Mesendoderm (in vitro differentiated cells): ENCODE data around the gene S100A7.
"Not testable (repeated sequence)": the region's sequence is repeated elsewhere in the genome, so short reads cannot be mapped to it uniquely, and the experiment has no call there.

Experiments
- DNase-seq: peaks from one replicate; pipeline ENCODE4 v3.0.0; 2013
- H2AK5ac ChIP-seq: 2 replicates; pipeline ENCODE4 v1.6.1; 2013; ENCODE audit warnings: low read length, inconsistent platforms
- H2BK120ac ChIP-seq: 2 replicates; pipeline ENCODE4 v1.6.1; 2013; ENCODE audit warnings: low read depth, mild to moderate bottlenecking, low read length, moderate library complexity, mixed read lengths
- H2BK15ac ChIP-seq: replicated peaks from 2 replicates; pipeline ENCODE4 v1.6.1; 2013; ENCODE audit warnings: low read depth, mild to moderate bottlenecking, moderate library complexity
- H2BK5ac ChIP-seq: 2 replicates; pipeline ENCODE4 v1.6.1; 2013; ENCODE audit warnings: low read length, inconsistent platforms
- H3K18ac ChIP-seq: 2 replicates; pipeline ENCODE4 v1.6.1; 2013; ENCODE audit warnings: mild to moderate bottlenecking, low read length, mixed read lengths
- H3K23ac ChIP-seq: one replicate; pipeline ENCODE4 v1.6.1; 2013; ENCODE audit warnings: low read length
- H3K27ac ChIP-seq: 2 replicates; pipeline ENCODE4 v1.5.1; 2013; ENCODE audit warnings: low read depth, mild to moderate bottlenecking, inconsistent platforms, low read length, moderate library complexity
- H3K27me3 ChIP-seq: 2 replicates; pipeline ENCODE4 v1.6.1; 2013; ENCODE audit warnings: low read length, control low read depth, mild to moderate bottlenecking, inconsistent platforms; ENCODE audit not compliant: insufficient read depth, poor library complexity
- H3K36me3 ChIP-seq: 2 replicates; pipeline ENCODE4 v1.6.1; 2013; ENCODE audit warnings: low read length, inconsistent platforms; ENCODE audit not compliant: control insufficient read depth, insufficient read depth
- H3K4ac ChIP-seq: one replicate; pipeline ENCODE4 v1.6.1; 2013; ENCODE audit warnings: low read depth, mild to moderate bottlenecking, low read length, moderate library complexity
- H3K4me1 ChIP-seq: 2 replicates; pipeline ENCODE4 v1.6.1; 2013; ENCODE audit warnings: low read depth, low read length, inconsistent platforms; ENCODE audit not compliant: control insufficient read depth
- H3K4me2 ChIP-seq: 2 replicates; pipeline ENCODE4 v1.6.1; 2013; ENCODE audit warnings: low read length
- H3K4me3 ChIP-seq: 2 replicates; pipeline ENCODE4 v1.5.1; 2013; ENCODE audit warnings: mild to moderate bottlenecking, low read length
- H3K56ac ChIP-seq: one replicate; pipeline ENCODE4 v1.6.1; 2013; ENCODE audit warnings: low read length
- H3K79me1 ChIP-seq: 2 replicates; pipeline ENCODE4 v1.6.1; 2013; ENCODE audit warnings: low read length, inconsistent platforms
- H3K79me2 ChIP-seq: 2 replicates; pipeline ENCODE4 v1.6.1; 2013; ENCODE audit warnings: mild to moderate bottlenecking, low read length; ENCODE audit not compliant: control insufficient read depth, insufficient read depth
- H3K9ac ChIP-seq: 2 replicates; pipeline ENCODE4 v1.6.1; 2013; ENCODE audit warnings: low read length, inconsistent platforms
- H4K5ac ChIP-seq: one replicate; pipeline ENCODE4 v1.6.1; 2013; ENCODE audit warnings: low read length
- H4K8ac ChIP-seq: one replicate; pipeline ENCODE4 v1.6.1; 2013; ENCODE audit warnings: low read depth, mild to moderate bottlenecking, control low read depth, low read length, moderate library complexity
- WGBS: extraction: QIAGEN DNeasy Blood & Tissue Kit; methylation state at CpG from one replicate; pipeline ENCODE4 v1.1.7; 2013; ENCODE audit warnings: low lambda C conversion rate, missing lambda C conversion rate; ENCODE audit not compliant: insufficient coverage; ENCODE audit errors: extremely low coverage; 5-methylcytosine and 5-hydroxymethylcytosine counted together

The S100A7 gene

DNA sequence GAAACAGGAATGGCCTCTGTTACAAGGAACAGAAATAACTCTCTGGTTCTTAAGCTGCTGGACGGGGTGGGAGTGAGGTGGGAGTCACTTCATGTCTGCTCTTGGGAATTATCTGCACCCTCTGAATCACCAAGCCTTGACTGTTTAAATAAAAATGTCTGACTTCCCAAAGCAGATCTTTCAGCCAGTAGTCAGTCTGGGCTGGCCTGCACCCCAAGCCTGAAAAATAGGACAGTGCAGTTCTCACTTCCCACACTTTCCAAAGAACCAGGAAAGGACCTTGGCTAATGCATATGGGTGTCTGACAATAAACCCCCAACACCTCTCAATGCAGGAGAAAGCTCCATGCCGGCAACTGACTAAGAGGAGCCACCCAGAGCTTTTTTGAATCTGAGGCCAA lies 796 bp downstream of the S100A7 start:
- no peak overlapping the region for H3K4me3 ChIP-seq
- no peak overlapping the region for H3K18ac ChIP-seq
- H3K79me2 ChIP-seq, result no peaks in the 10 kb centered on the region
- no peak overlapping the region for H2BK15ac ChIP-seq
- H3K4me2 ChIP-seq, result no peak overlapping the region
- no peak overlapping the region for H2BK120ac ChIP-seq
- H3K9ac ChIP-seq, result no peak overlapping the region
- H3K79me1 ChIP-seq, result no peaks in the 10 kb centered on the region
- H3K27ac ChIP-seq, result no peak overlapping the region
- H4K8ac ChIP-seq, result no peak overlapping the region
- no peaks in the 10 kb centered on the region for H3K36me3 ChIP-seq
- no peak overlapping the region for H3K23ac ChIP-seq
- no peak overlapping the region for H3K4ac ChIP-seq
- H3K56ac ChIP-seq, result no peak overlapping the region
- no peak overlapping the region for H4K5ac ChIP-seq
- no peak overlapping the region for H2AK5ac ChIP-seq
- DNase-seq, result no peak
- no peaks in the 10 kb centered on the region for H3K4me1 ChIP-seq
- no CpG with 5 or more reads among the region's 2 CpGs for WGBS
- H2BK5ac ChIP-seq, result no peak overlapping the region
- no peaks in the 10 kb centered on the region for H3K27me3 ChIP-seq

DNA sequence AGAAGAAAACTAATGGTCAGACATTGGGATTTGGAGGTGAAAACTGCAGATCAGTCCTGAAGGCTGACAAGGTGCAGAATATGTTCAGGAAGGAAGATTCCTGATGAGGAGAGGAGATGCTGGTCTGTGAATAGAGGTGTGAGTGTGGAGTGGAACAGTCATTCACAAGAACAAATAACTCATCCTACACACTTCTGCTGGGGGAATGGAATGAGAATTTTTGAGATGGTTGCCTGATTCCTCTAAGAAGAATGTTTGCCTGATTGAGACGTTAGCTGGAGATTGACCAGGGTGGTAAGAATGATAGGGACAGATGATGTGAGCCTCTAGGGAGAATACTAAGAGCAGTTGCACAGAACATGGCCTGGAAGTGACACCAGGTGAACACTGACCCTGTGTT lies 4.1 kb downstream of the S100A7 start:
- WGBS, result no CpG with 5 or more reads among the region's 1 CpG
- H3K36me3 ChIP-seq, result no peaks in the 10 kb centered on the region

GRCh38 chr1:153448851-153449250 lies 11.6 kb downstream of the S100A7 start:
- H3K27ac ChIP-seq, H2BK15ac ChIP-seq, H3K4me1 ChIP-seq, H2BK5ac ChIP-seq, H3K27me3 ChIP-seq, H3K9ac ChIP-seq, H3K4ac ChIP-seq, H2BK120ac ChIP-seq, H3K56ac ChIP-seq, H3K4me2 ChIP-seq, H3K36me3 ChIP-seq, H2AK5ac ChIP-seq, H3K4me3 ChIP-seq, H3K23ac ChIP-seq, H3K79me1 ChIP-seq, H4K8ac ChIP-seq, H3K18ac ChIP-seq, DNase-seq, H4K5ac ChIP-seq, H3K79me2 ChIP-seq: not testable (repeated sequence)
- WGBS, result no CpG with 5 or more reads among the region's 4 CpGs

More for the DNA sequence above, 4.1 kb downstream of the S100A7 start:
- Histone ChIP-seq H2AK5ac (no peak overlapping the region), H3K27me3 (no peaks in the 10 kb centered on the region), H2BK15ac (no peak overlapping the region), H3K56ac (no peak overlapping the region), H3K4me2 (no peak overlapping the region), H3K79me1 (no peaks in the 10 kb centered on the region), H3K9ac (no peak overlapping the region), H3K79me2 (no peaks in the 10 kb centered on the region), H2BK120ac (no peak overlapping the region), H3K27ac (no peak overlapping the region), H4K5ac (no peak overlapping the region), H2BK5ac (no peak overlapping the region), H3K4me1 (no peaks in the 10 kb centered on the region), H4K8ac (no peak overlapping the region), H3K4me3 (no peak overlapping the region), H3K23ac (no peak overlapping the region), H3K18ac (no peak overlapping the region), H3K4ac (no peak overlapping the region)
- no peak for DNase-seq

DNA sequence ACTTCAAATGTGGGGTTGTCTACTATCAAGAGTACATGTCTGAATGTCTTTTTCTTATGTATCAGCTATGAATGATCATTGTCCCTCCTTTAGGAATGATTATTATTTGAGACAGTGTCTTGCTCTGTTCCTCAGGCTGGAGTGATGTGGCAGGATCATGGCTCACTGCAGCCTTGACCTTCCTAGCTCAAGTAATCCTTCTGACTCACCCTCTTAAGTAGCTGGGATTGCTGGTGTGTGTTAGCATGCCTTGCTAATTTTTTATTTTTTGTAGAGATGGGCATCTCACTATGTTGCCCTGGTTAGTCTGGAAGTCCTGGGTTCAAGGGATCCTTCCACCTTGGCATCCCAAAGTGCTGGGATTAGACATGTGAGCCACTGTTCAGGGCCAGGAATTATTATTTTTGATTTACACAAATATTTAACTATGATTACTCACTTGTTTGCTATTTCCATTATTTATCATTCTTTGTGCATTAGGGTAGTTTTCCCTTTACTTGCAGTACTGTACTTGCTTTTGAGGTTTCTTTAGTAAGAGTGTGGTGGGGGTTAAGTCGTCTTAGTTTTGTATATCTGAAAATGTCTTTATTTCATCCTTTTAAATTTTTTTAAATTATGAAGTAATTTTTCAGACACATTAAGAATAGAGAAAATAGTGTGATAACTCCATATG lies 12.8 kb downstream of the S100A7 start:
- Histone ChIP-seq H3K18ac (no peak overlapping the region), H3K79me2 (no peaks in the 10 kb centered on the region), H3K56ac (no peak overlapping the region), H2BK15ac (no peak overlapping the region), H3K9ac (no peak overlapping the region), H4K5ac (no peak overlapping the region), H3K4ac (no peak overlapping the region), H3K23ac (no peak overlapping the region), H3K36me3 (no peaks in the 10 kb centered on the region), H3K4me1 (no peaks in the 10 kb centered on the region), H3K27me3 (no peaks in the 10 kb centered on the region), H2BK120ac (no peak overlapping the region), H3K4me3 (no peak overlapping the region), H3K79me1 (no peaks in the 10 kb centered on the region), H3K27ac (no peak overlapping the region), H3K4me2 (no peak overlapping the region), H2BK5ac (no peak overlapping the region), H2AK5ac (no peak overlapping the region), H4K8ac (no peak overlapping the region)
- no CpG with 5 or more reads among the region's 1 CpG for WGBS
- no peak for DNase-seq

DNA sequence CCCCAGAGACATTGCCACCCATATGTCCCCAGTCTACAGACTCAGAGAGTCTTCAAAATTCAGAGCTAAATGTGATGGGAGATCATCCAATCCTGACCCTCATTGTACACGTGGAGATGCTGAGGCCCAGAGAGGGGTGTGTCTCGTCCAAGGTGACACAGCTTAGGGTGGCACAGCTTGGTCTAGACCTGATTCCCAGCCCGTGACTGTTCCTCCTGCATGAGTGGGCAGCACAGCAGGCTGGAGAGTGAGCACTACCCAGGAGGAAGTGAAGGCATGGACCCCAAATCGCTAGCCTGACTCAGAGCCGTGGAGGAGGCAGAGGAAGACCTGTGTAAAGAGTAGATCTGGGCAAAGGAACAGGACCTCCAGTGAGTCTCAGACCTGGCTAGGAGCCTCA lies 16.4 kb downstream of the S100A7 start:
- Histone ChIP-seq H3K4me2 (no peak overlapping the region), H3K23ac (no peak overlapping the region), H3K79me1 (no peaks in the 10 kb centered on the region), H3K36me3 (no peaks in the 10 kb centered on the region), H3K9ac (no peak overlapping the region), H3K4me1 (no peaks in the 10 kb centered on the region), H4K5ac (no peak overlapping the region), H2AK5ac (no peak overlapping the region), H2BK5ac (no peak overlapping the region), H2BK15ac (no peak overlapping the region), H3K18ac (no peak overlapping the region), H2BK120ac (no peak overlapping the region), H3K79me2 (no peaks in the 10 kb centered on the region), H3K56ac (no peak overlapping the region), H3K4me3 (no peak overlapping the region), H3K27ac (no peak overlapping the region), H4K8ac (no peak overlapping the region), H3K27me3 (no peaks in the 10 kb centered on the region), H3K4ac (no peak overlapping the region)
- no CpG with 5 or more reads among the region's 5 CpGs for WGBS
- DNase-seq, result no peak

DNA sequence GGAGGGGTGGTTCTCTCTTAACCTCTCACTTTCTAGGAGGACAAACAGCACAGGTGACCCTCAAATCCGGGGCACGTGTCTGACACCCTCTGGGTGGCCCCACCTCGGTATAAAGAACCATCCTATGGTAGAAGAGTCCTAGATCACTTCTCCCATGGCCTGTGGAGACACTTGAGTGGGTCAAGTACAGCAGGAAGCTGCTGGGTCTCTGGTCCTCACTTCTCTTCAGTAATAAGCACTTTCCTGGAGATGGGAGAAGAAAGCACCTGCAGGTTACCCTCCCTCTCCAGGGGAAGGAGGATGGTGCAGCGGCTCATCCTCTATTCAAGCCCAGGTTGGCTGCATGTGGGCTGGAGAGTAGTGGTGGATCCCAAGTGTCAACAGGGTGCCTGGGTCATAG lies 17.0 kb downstream of the S100A7 start:
- no peak overlapping the region for H2AK5ac ChIP-seq
- H4K5ac ChIP-seq, result no peak overlapping the region
- no peak overlapping the region for H2BK15ac ChIP-seq
- no peak overlapping the region for H3K27ac ChIP-seq
- no CpG with 5 or more reads among the region's 4 CpGs for WGBS
- no peaks in the 10 kb centered on the region for H3K36me3 ChIP-seq
- no peak overlapping the region for H3K4ac ChIP-seq
- no peak overlapping the region for H3K18ac ChIP-seq
- H3K4me2 ChIP-seq, result no peak overlapping the region
- no peaks in the 10 kb centered on the region for H3K79me2 ChIP-seq
- no peak overlapping the region for H3K9ac ChIP-seq
- H2BK120ac ChIP-seq, result no peak overlapping the region
- no peak overlapping the region for H3K56ac ChIP-seq
- no peaks in the 10 kb centered on the region for H3K79me1 ChIP-seq
- H3K27me3 ChIP-seq, result no peaks in the 10 kb centered on the region
- DNase-seq, result no peak
- H3K4me3 ChIP-seq, result no peak overlapping the region
- no peak overlapping the region for H4K8ac ChIP-seq
- H2BK5ac ChIP-seq, result no peak overlapping the region
- H3K4me1 ChIP-seq, result no peaks in the 10 kb centered on the region
- no peak overlapping the region for H3K23ac ChIP-seq
